SK-N-SH (cell line): Measurements from ENCODE around the gene ZNF579. TPM values are rescaled to one million over a fixed set of nuclear protein-coding genes. Genes with fewer than 3 reads are reported as not detected.

Source experiments
- CTCF ChIA-PET: fragments of 300-600, 350-600 bp; formaldehyde crosslinking; extraction: SDS; loops from one replicate; lab custom pipeline; 2021; lab: Yijun Ruan, JAX
- POLR2A ChIA-PET: fragments of 350-600 bp; sonication (Branson Sonifier 250); formaldehyde crosslinking; extraction: SDS; loops from one replicate; lab custom pipeline; 2020; ENCODE audit warnings: antibody characterized with exemption, inconsistent platforms; lab: Yijun Ruan, JAX
- DNase-seq: peaks from one replicate; pipeline ENCODE4 v3.0.0; 2012
- H2AFZ ChIP-seq: fragments of 200-600 bp; sonication (generic); 2 replicates; pipeline ENCODE4 v1.8.1; 2016; ENCODE audit warnings: antibody characterized with exemption, mild to moderate bottlenecking, low read depth
- H3F3A ChIP-seq: fragments of 200-600 bp; sonication (generic); replicated peaks from 2 replicates; pipeline ENCODE3; 2016; ENCODE audit warnings: antibody characterized with exemption, mild to moderate bottlenecking; ENCODE audit not compliant: insufficient read depth
- H3K27ac ChIP-seq, 2 experiments: fragments of 200-500 bp in 1 of 2; fragments of 200-600 bp in 1 of 2; sonication (Bioruptor generic) in 1 of 2; sonication (generic), shearing (Covaris generic) in 1 of 2; 2 replicates each; pipeline versions ENCODE4 v1.5.1 to v1.6.1; 2014 to 2016; ENCODE audit warnings: low read depth in 2 of 2, inconsistent platforms in 1 of 2, low read length in 1 of 2, mild to moderate bottlenecking in 1 of 2, mixed read lengths in 1 of 2
- H3K27me3 ChIP-seq: fragments of 200-600 bp; sonication (generic), shearing (Covaris generic); 2 replicates; pipeline ENCODE4 v1.6.1; 2016; ENCODE audit warnings: mixed run types; ENCODE audit not compliant: insufficient read depth
- H3K36me3 ChIP-seq, 2 experiments: fragments of 200-500 bp in 1 of 2; fragments of 200-600 bp in 1 of 2; sonication (Bioruptor generic) in 1 of 2; sonication (generic) in 1 of 2; replicated peaks in 1 of 2; 2 replicates each; pipeline versions ENCODE3 to v1.5.1; 2014 to 2016; ENCODE audit warnings: low read length in 1 of 2, mild to moderate bottlenecking in 1 of 2; ENCODE audit not compliant: insufficient read depth in 2 of 2, control insufficient read depth in 1 of 2
- H3K4me1 ChIP-seq, 2 experiments: fragments of 200-500 bp in 1 of 2; fragments of 200-600 bp in 1 of 2; sonication (Bioruptor generic) in 1 of 2; sonication (generic), shearing (Covaris generic) in 1 of 2; 2 replicates each; pipeline versions ENCODE4 v1.5.1 to v1.6.1; 2014 to 2016; ENCODE audit warnings: low read depth in 1 of 2, low read length in 1 of 2, mixed run types in 1 of 2; ENCODE audit not compliant: insufficient read depth in 2 of 2, control insufficient read depth in 1 of 2
- H3K4me2 ChIP-seq: fragments of 200-600 bp; sonication (generic), shearing (Covaris generic); 2 replicates; pipeline ENCODE4 v1.6.1; 2017; ENCODE audit warnings: mixed run types
- H3K4me3 ChIP-seq, 2 experiments: fragments of 200-500 bp in 1 of 2; fragments of 200-600 bp in 1 of 2; sonication (Bioruptor generic) in 1 of 2; sonication (generic), shearing (Covaris generic) in 1 of 2; 2 replicates each; pipeline versions ENCODE4 v1.5.1 to v1.8.1; 2014 to 2016; ENCODE audit warnings: low read depth in 2 of 2, inconsistent platforms in 1 of 2, low read length in 1 of 2, mild to moderate bottlenecking in 1 of 2, mixed read lengths in 1 of 2, moderate library complexity in 1 of 2
- H3K79me2 ChIP-seq: fragments of 200-600 bp; sonication (generic); 2 replicates; pipeline ENCODE4 v1.8.1; 2017; ENCODE audit warnings: mild to moderate bottlenecking; ENCODE audit not compliant: insufficient read depth
- H3K9ac ChIP-seq: fragments of 200-600 bp; sonication (generic); 2 replicates; pipeline ENCODE4 v1.6.1; 2017; ENCODE audit warnings: mixed run types
- H3K9me2 ChIP-seq: fragments of 200-600 bp; sonication (generic); 2 replicates; pipeline ENCODE4 v1.6.1; 2017; ENCODE audit warnings: mixed run types
- H3K9me3 ChIP-seq: fragments of 200-600 bp; sonication (generic); 2 replicates; pipeline ENCODE4 v1.6.1; 2017; ENCODE audit warnings: mixed run types, mild to moderate bottlenecking, moderate library complexity
- H4K20me1 ChIP-seq: fragments of 200-600 bp; sonication (generic); 2 replicates; pipeline ENCODE4 v1.6.1; 2017; ENCODE audit warnings: mild to moderate bottlenecking, mixed run types; ENCODE audit not compliant: insufficient read depth
- CTCF ChIP-seq: fragments of 200-600 bp; sonication (generic); IDR thresholded peaks from 2 replicates; pipeline ENCODE4 v1.6.1; 2017; ENCODE audit warnings: antibody characterized with exemption, mild to moderate bottlenecking, moderate library complexity
- EP300 ChIP-seq, 2 experiments: IDR thresholded peaks; 2 replicates each; pipeline versions ENCODE4 v1.4.0 to v1.6.1; 2012; ENCODE audit warnings: borderline replicate concordance in 1 of 2, low read depth in 1 of 2, low read length in 1 of 2
- EZH2phosphoT487 ChIP-seq: fragments of 200-600 bp; sonication (generic); IDR thresholded peaks from 2 replicates; pipeline ENCODE4 v1.6.1; 2017; ENCODE audit warnings: low read depth, mixed run types, mild to moderate bottlenecking, antibody characterized with exemption, moderate library complexity, borderline replicate concordance
- FOSL2 ChIP-seq: IDR thresholded peaks from 2 replicates; pipeline ENCODE4 v1.4.0; 2012; ENCODE audit warnings: low read depth, mild to moderate bottlenecking, moderate library complexity, borderline replicate concordance
- GATA2 ChIP-seq: sonication (generic); formaldehyde crosslinking; IDR thresholded peaks from 2 replicates; pipeline ENCODE4 v1.5.0; 2020; ENCODE audit warnings: mild to moderate bottlenecking, missing genetic modification reagents
- JUND ChIP-seq: IDR thresholded peaks from 2 replicates; pipeline ENCODE4 v1.4.0; 2012
- MAX ChIP-seq: IDR thresholded peaks from 2 replicates; pipeline ENCODE4 v1.4.0; 2012; ENCODE audit warnings: low read depth
- MXI1 ChIP-seq: IDR thresholded peaks from 2 replicates; pipeline ENCODE4 v1.6.1; 2012; ENCODE audit warnings: mild to moderate bottlenecking, low read depth, low read length, improper control_type of control experiment
- NFIC ChIP-seq: IDR thresholded peaks from 2 replicates; pipeline ENCODE4 v1.4.0; 2012; ENCODE audit warnings: borderline replicate concordance
- NRF1 ChIP-seq: IDR thresholded peaks from 2 replicates; pipeline ENCODE4 v1.6.1; 2012; ENCODE audit warnings: low read depth, mild to moderate bottlenecking, low read length
- RAD21 ChIP-seq: IDR thresholded peaks from 2 replicates; pipeline ENCODE4 v1.6.1; 2012; ENCODE audit warnings: mild to moderate bottlenecking, low read length
- REST ChIP-seq: IDR thresholded peaks from 2 replicates; pipeline ENCODE4 v1.6.1; 2012; ENCODE audit warnings: mild to moderate bottlenecking, low read depth, low read length, moderate library complexity
- RFX5 ChIP-seq: IDR thresholded peaks from 2 replicates; pipeline ENCODE4 v1.6.1; 2012; ENCODE audit warnings: mild to moderate bottlenecking, improper control_type of control experiment, low read length
- RXRA ChIP-seq: IDR thresholded peaks from 2 replicates; pipeline ENCODE4 v1.4.0; 2012; ENCODE audit warnings: low read depth, mild to moderate bottlenecking, borderline replicate concordance
- SIN3A ChIP-seq: IDR thresholded peaks from 2 replicates; pipeline ENCODE4 v1.6.1; 2012; ENCODE audit warnings: low read depth, mild to moderate bottlenecking, low read length, moderate library complexity, borderline replicate concordance
- SMC3 ChIP-seq: IDR thresholded peaks from 2 replicates; pipeline ENCODE4 v1.6.1; 2012; ENCODE audit warnings: low read depth, low read length, improper control_type of control experiment
- TAF1 ChIP-seq: IDR thresholded peaks from 2 replicates; pipeline ENCODE4 v1.6.1; 2012; ENCODE audit warnings: low read depth, mild to moderate bottlenecking, low read length, moderate library complexity, borderline replicate concordance
- TCF12 ChIP-seq: IDR thresholded peaks from 2 replicates; pipeline ENCODE4 v1.4.0; 2012
- TEAD4 ChIP-seq: IDR thresholded peaks from 2 replicates; pipeline ENCODE4 v1.4.0; 2012; ENCODE audit warnings: mild to moderate bottlenecking, borderline replicate concordance; ENCODE audit not compliant: insufficient read depth
- USF1 ChIP-seq: IDR thresholded peaks from 2 replicates; pipeline ENCODE4 v1.4.0; 2012; ENCODE audit warnings: low read depth, borderline replicate concordance
- USF2 ChIP-seq: fragments of 150-350 bp; IDR thresholded peaks from 2 replicates; pipeline ENCODE4 v1.6.1; 2017; ENCODE audit warnings: antibody characterized with exemption, low read length, low read depth, borderline replicate concordance
- YY1 ChIP-seq: IDR thresholded peaks from 2 replicates; pipeline ENCODE4 v1.4.0; 2012; ENCODE audit warnings: low read depth, mild to moderate bottlenecking
- ZBTB33 ChIP-seq: IDR thresholded peaks from 2 replicates; pipeline ENCODE4 v1.4.0; 2012; ENCODE audit warnings: low read depth, borderline replicate concordance
- WGBS: methylation state at CpG from one replicate; pipeline ENCODE4 v1.1.6; 2017; ENCODE audit warnings: low lambda C conversion rate; 5-methylcytosine and 5-hydroxymethylcytosine counted together
- polyA plus RNA-seq, 3 experiments: library from polyadenylated mRNA; depleted of rRNA; stranded (reverse); fragments of >200 nt; gene quantifications; 2 replicates each; pipeline ENCODE4 v1.2.3, GENCODE V29; 2012

Gene ZNF579
- 3.5 and 5.9 TPM in 2 replicates for polyA plus RNA-seq (2012; rRNA removed)
- polyA plus RNA-seq (2012; cell fraction: cytosol; rRNA removed) = 3.4 and 4.9 TPM in 2 replicates
- 13.6 and 14.8 TPM in 2 replicates for polyA plus RNA-seq (2012; cell fraction: nucleus; rRNA removed)

GRCh38 chr19:55580628-55581144 lies at the start of gene ZNF579:
Gene ZNF579 (minus strand): TSS chr19:55580848. CDS start chr19:55579639, 1,209 bp downstream.
- no peaks in the 10 kb centered on the region for H3K9me3 ChIP-seq
- peak; percentile 95 for DNase-seq
- H3K79me2 ChIP-seq = peaks cover 20% of the 10 kb centered on the region
- no peaks in the 10 kb centered on the region for H3K9me2 ChIP-seq
- H3K4me3 ChIP-seq = peak within 1 kb of the TSS; percentile 80 to 83
- H3F3A ChIP-seq = peaks cover 11% of the 10 kb centered on the region
- peaks cover 0 to 10% of the 10 kb centered on the region in 2 experiments for H3K36me3 ChIP-seq
- peak within 1 kb of the TSS; percentile 100 for H2AFZ ChIP-seq
- H3K27ac ChIP-seq = peak within 1 kb of the TSS; percentile 73 to 92
- ChIA-PET CTCF (interaction anchor here (0.9 to 2.2 kb wide), 4 partner anchors 13 to 113 kb away, joined by 3 to 14 read pairs (median 3); partner anchors contain the start of gene ZNF865), POLR2A (interaction anchor here (0.6 to 1.1 kb wide), 4 partner anchors 19 to 62 kb away, joined by 3 to 8 read pairs (median 5); partner anchors contain the start of genes FIZ1 and ZNF524)
- H3K4me1 ChIP-seq = peaks cover 3 to 14% of the 10 kb centered on the region in 2 experiments; a peak in 1 of 4 replicates
- H3K4me2 ChIP-seq = peak within 1 kb of the TSS; percentile 99
- no peaks in the 10 kb centered on the region for H3K27me3 ChIP-seq
- H4K20me1 ChIP-seq = no peaks in the 10 kb centered on the region
- peak within 1 kb of the TSS; percentile 96 for H3K9ac ChIP-seq
- 3% methylated on average over 14 of the region's 24 CpGs for WGBS
- TF ChIP-seq FOSL2 = no peak
- peak; percentile 84 for TF ChIP-seq MAX
- TF ChIP-seq TCF12 = no peak
- TF ChIP-seq SIN3A = peak; percentile 76; the same call in 1 of the 2 replicates
- peak; percentile 83 for TF ChIP-seq TAF1
- TF ChIP-seq MXI1 = peak; percentile 61; the same call in 1 of the 2 replicates
- TF ChIP-seq TEAD4 = no peak
- no peak for TF ChIP-seq RAD21
- TF ChIP-seq JUND = no peak
- TF ChIP-seq YY1 = peak; percentile 70; the same call in 1 of the 2 replicates
- TF ChIP-seq EZH2phosphoT487 = no peak
- TF ChIP-seq SMC3 = no peak
- peak in 1 of 2 experiments; percentile 46; a peak in 1 of 4 replicates for TF ChIP-seq EP300 (IDR thresholded peaks at IDR 0.05; ENCODE audit: borderline replicate concordance in 1 of 2, low read depth in 1 of 2, low read length in 1 of 2)
- TF ChIP-seq USF1 = no peak
- TF ChIP-seq NFIC = 0 out of 2 replicates have a peak, but pooled peaks have one; percentile 10
- TF ChIP-seq RXRA = no peak; the same call in 1 of the 2 replicates
- TF ChIP-seq ZBTB33 = no peak
- no peak for TF ChIP-seq USF2
- TF ChIP-seq CTCF = no peak
- peak; percentile 79 for TF ChIP-seq REST
- TF ChIP-seq RFX5 = no peak
- TF ChIP-seq GATA2 (CRISPR knock-in tag) = no peak
- no peak for TF ChIP-seq NRF1
